ENCODE results near the gene SCN4B. TPM values are rescaled to one million over a fixed set of nuclear protein-coding genes. Genes with fewer than 3 reads are reported as not detected.

The SCN4B gene
- total RNA-seq, 1 donor from 2014 or later: 3.6 TPM

DNA sequence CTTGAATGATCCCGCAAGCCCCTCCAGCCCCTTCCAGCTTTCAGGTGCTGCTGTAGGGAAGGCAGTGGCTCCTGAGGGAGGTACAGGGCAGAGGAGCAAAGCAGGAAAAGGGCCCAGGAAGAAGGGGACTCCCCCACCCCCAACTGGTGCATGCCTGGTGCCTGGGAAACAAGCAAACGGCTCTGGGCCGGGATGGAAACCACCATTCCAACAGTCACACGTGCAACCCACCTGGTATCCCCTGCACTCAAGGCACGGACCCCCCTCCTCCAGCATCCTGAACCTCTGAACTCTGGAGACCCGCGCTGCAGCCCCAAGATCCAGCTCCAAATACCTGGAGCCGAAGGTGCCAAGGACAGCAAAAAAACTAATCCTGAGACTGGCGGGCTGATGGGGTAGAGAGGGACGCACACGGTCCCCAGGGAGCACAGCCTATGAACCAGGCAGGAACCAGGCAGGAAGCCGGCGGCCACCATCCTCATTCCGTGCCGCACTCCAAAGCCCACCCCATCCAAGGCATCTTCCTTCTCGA, 537 bp downstream of the SCN4B start:
- peaks cover 84% of the 10 kb centered on the region for H3K27me3 Mint-ChIP-seq (ENCODE audit: insufficient read depth, low read depth)
- H3K79me2 ChIP-seq (ENCODE audit: low read depth): no peaks in the 10 kb centered on the region
- peaks cover 27% of the 10 kb centered on the region for H3F3A ChIP-seq (ENCODE audit: low read depth)
- no peak overlapping the region for H3K9ac ChIP-seq
- H3K4me3 ChIP-seq: peak overlapping the region; percentile 83
- H3K4me1 Mint-ChIP-seq: peaks cover 26% of the 10 kb centered on the region
- H3K27ac ChIP-seq: no peak overlapping the region
- peak overlapping the region; percentile 98 for H2AFZ ChIP-seq (replicated peaks)
- no peak for TF ChIP-seq EZH2phosphoT487 (IDR thresholded peaks at IDR 0.05)
- no peak for TF ChIP-seq EZH2 (IDR thresholded peaks at IDR 0.05)
- TF ChIP-seq, protein P1, sequence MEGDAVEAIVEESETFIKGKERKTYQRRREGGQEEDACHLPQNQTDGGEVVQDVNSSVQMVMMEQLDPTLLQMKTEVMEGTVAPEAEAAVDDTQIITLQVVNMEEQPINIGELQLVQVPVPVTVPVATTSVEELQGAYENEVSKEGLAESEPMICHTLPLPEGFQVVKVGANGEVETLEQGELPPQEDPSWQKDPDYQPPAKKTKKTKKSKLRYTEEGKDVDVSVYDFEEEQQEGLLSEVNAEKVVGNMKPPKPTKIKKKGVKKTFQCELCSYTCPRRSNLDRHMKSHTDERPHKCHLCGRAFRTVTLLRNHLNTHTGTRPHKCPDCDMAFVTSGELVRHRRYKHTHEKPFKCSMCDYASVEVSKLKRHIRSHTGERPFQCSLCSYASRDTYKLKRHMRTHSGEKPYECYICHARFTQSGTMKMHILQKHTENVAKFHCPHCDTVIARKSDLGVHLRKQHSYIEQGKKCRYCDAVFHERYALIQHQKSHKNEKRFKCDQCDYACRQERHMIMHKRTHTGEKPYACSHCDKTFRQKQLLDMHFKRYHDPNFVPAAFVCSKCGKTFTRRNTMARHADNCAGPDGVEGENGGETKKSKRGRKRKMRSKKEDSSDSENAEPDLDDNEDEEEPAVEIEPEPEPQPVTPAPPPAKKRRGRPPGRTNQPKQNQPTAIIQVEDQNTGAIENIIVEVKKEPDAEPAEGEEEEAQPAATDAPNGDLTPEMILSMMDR (IDR thresholded peaks at IDR 0.05): no peak
- no peaks in the 10 kb centered on the region for H3K9me3 ChIP-seq (ENCODE audit: low read depth)
- peak overlapping the region; percentile 82 for H3K4me3 Mint-ChIP-seq
- peaks cover 100% of the 10 kb centered on the region for H3K27me3 ChIP-seq
- H3K4me1 ChIP-seq: peaks cover 37% of the 10 kb centered on the region
- H3K4me2 ChIP-seq: peak overlapping the region; percentile 99
- peaks cover 2% of the 10 kb centered on the region for H3K9me3 Mint-ChIP-seq
- no peak for DNase-seq (ENCODE audit: low spot score)
- no peaks in the 10 kb centered on the region for H4K20me1 ChIP-seq (ENCODE audit: low read depth)
- no peaks in the 10 kb centered on the region for H3K36me3 Mint-ChIP-seq
- no peak overlapping the region for H3K27ac Mint-ChIP-seq
- no peaks in the 10 kb centered on the region for H3K36me3 ChIP-seq

DNA sequence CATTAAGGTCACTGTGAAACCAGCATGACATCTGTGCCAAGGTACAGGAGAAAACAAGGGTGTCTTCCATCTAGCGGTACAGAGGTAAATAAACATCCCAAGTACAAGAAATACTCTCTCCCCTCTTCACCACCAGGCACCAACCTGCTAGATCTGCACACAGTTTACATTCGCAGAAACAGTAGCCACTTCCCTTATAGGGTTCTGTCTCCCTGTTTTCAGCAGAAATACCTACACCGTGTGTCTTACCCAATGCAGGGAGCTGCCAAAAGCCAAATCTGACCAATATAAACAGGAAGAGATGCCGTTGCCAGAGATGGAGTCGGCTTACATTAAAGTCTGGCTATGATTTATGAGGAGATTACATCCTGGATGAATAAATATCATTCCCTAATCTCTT, 1.2 kb downstream of the SCN4B start:
- Histone ChIP-seq H3K27me3 (peaks cover 100% of the 10 kb centered on the region), H3K4me3 (no peak overlapping the region)
- TF ChIP-seq EZH2 (IDR thresholded peaks at IDR 0.05) (no peak), EZH2phosphoT487 (IDR thresholded peaks at IDR 0.05) (no peak)
- TF ChIP-seq, protein P1 (IDR thresholded peaks at IDR 0.05): no peak

DNA sequence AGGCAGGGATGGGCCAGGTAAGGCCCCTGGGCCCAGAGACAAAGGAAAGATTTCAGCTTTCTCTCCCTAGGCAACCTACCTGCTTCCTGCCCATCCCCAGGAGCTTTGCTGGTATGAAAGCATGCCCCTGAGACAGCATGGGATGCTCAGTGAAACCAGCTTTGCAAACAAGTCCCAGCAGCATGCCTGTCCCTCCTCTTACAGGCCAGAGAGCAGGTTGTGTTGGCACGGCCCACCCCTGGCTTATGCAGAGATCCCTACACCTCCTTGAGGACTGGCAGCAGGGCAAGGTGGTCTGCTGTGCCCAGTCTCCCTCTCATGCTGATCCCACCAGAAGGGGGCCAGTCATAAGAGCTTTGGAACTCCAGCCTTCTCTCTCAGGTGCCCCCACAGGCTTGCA, 3.1 kb downstream of the SCN4B start:
- H3K79me2 ChIP-seq (ENCODE audit: low read depth): no peaks in the 10 kb centered on the region
- TF ChIP-seq, protein P1 (IDR thresholded peaks at IDR 0.05): no peak
- TF ChIP-seq EZH2 (IDR thresholded peaks at IDR 0.05) (no peak), EZH2phosphoT487 (IDR thresholded peaks at IDR 0.05) (no peak)
- H3K4me1 ChIP-seq: peaks cover 12% of the 10 kb centered on the region
- H3K27me3 ChIP-seq: peaks cover 97% of the 10 kb centered on the region
- H3K27ac ChIP-seq: no peak overlapping the region
- peaks cover 2% of the 10 kb centered on the region for H3K9me3 Mint-ChIP-seq
- no peak overlapping the region for H3K4me3 ChIP-seq
- H3K4me3 Mint-ChIP-seq: no peak overlapping the region
- H3K36me3 Mint-ChIP-seq: no peaks in the 10 kb centered on the region
- H3K4me2 ChIP-seq: no peak overlapping the region
- H4K20me1 ChIP-seq (ENCODE audit: low read depth): no peaks in the 10 kb centered on the region
- no peak overlapping the region for H3K27ac Mint-ChIP-seq
- no peak overlapping the region for H3K9ac ChIP-seq
- H3K27me3 Mint-ChIP-seq (ENCODE audit: insufficient read depth, low read depth): peaks cover 68% of the 10 kb centered on the region
- no peak for DNase-seq (ENCODE audit: low spot score)
- H2AFZ ChIP-seq (replicated peaks): no peak overlapping the region
- no peaks in the 10 kb centered on the region for H3K36me3 ChIP-seq
- H3K9me3 ChIP-seq (ENCODE audit: low read depth): no peaks in the 10 kb centered on the region
- peaks cover 9% of the 10 kb centered on the region for H3F3A ChIP-seq (ENCODE audit: low read depth)
- H3K4me1 Mint-ChIP-seq: peaks cover 14% of the 10 kb centered on the region

More for the DNA sequence above, 1.2 kb downstream of the SCN4B start:
- Mint-ChIP-seq H3K4me3 (peak overlapping the region; percentile 36), H3K27me3 (ENCODE audit: insufficient read depth, low read depth) (peaks cover 83% of the 10 kb centered on the region), H3K27ac (no peak overlapping the region), H3K36me3 (no peaks in the 10 kb centered on the region), H3K9me3 (peaks cover 2% of the 10 kb centered on the region), H3K4me1 (peaks cover 21% of the 10 kb centered on the region)
- H3F3A ChIP-seq (ENCODE audit: low read depth): peaks cover 27% of the 10 kb centered on the region
- H3K4me1 ChIP-seq: peaks cover 31% of the 10 kb centered on the region
- H3K27ac ChIP-seq: no peak overlapping the region
- H4K20me1 ChIP-seq (ENCODE audit: low read depth): no peaks in the 10 kb centered on the region
- no peaks in the 10 kb centered on the region for H3K79me2 ChIP-seq (ENCODE audit: low read depth)
- no peaks in the 10 kb centered on the region for H3K36me3 ChIP-seq
- no peaks in the 10 kb centered on the region for H3K9me3 ChIP-seq (ENCODE audit: low read depth)
- H3K9ac ChIP-seq: no peak overlapping the region
- DNase-seq (ENCODE audit: low spot score): no peak
- peak overlapping the region; percentile 99 for H3K4me2 ChIP-seq
- no peak overlapping the region for H2AFZ ChIP-seq (replicated peaks)

Measured in neural progenitor cell (in vitro differentiated cells).